GM18520 (cell line): ENCODE results near the gene XXYLT1.

Source experiments
- ATAC-seq: cut with Tn5 transposase; IDR thresholded peaks from one replicate; pipeline ENCODE4 v1.9.1; 2021; ENCODE audit not compliant: unreplicated experiment

Gene XXYLT1

DNA sequence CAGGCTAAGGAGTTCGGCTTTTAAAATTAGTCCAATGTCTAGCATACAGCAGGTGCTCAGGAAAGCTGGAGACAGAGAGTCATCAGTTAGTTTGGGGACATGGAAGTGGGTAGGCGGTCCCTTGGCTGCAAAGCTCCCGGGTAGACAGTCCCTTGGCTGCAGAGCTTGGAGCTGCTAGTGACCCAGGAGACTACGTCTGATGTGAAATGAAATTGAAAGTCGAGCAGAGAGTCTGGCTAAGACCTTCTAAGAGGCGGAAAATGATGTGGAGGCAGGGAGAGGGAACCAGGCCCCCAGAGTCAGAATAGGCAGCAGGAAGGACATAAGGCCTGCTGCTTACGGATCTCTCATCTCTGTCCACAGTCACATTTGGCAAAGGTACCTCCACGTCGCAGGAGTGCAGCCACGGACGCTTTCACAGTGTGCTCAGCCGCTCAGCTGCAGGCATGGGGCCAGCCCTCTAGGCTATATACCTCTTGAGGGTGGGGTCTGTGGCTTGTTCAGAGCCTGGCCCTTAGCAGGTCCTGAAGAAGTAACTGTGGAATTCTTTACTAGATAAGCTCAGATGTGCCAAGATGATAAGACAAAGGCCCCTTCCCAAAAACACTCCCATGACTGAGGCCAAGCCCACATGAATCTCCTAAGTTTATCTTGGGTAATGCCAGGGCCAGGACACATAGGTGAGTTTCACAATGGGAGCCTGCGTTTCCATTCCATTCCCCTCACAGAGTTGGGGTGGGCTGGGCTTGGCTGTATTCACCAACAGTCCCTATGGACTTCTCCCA is 131.7 kb downstream of the XXYLT1 start:
- ATAC-seq = no peak

DNA sequence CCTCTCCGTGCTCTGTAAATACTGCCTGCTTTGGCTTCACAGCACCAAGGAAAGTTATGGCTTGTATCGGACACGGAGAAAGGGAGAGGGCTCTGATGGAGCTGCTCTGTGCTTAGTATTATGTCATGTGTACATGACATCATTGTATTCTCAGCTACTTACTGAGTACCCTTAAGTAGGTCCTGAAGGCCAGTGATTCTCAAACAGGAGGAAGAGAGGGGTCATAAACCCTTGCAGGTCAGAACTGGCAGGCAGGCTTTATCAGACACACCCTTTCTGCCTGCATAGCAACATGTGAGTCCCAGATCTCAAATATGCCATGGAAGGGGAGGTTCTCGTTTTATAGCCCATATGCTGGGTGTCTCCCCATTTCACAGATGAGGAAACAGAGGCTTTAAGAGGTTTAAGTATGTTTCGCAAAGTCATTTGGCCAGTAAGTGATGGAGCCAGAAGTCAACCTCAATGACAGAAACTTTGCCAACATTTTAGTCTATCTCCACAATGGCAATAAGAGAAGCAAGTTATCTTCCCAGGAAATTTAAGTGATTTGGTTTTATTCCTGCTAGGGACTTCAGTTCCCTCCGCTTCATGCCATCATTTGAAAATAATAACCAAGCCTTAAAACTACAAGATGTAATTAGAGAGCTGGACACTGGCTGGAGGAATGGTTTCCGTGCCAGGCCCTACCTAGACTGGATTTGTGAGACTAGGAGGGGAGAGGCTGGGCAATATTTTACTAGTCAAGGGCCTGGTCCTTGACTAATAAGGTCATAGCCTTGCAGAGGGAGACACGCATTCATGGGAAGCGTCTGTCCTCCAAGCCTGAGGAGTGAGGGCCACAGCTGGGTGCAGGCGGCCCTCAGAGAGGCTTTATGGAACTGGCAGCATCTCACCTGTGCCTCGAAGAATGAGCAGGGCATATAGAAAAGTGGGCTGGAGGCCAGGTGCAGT is 133.0 kb downstream of the XXYLT1 start:
- no peak for ATAC-seq

DNA sequence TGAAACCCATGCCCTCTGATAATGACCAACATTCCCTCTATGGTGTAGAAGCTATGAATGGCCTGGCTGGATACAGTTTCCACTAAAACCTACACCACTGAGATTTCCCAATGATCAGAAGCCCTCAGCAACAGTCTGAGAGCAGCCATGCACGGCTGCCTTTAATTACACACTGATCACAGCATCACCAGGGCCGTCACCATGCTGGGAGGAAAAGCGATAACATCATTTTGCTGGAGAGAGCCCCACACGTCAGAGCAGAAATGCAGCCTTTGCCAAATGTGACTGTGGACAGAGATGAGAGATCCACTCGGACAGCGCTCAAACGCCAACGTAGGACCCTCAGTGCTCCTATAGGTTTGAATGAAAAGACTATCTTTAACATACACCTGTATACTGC is 135.0 kb downstream of the XXYLT1 start:
- ATAC-seq = no peak

DNA sequence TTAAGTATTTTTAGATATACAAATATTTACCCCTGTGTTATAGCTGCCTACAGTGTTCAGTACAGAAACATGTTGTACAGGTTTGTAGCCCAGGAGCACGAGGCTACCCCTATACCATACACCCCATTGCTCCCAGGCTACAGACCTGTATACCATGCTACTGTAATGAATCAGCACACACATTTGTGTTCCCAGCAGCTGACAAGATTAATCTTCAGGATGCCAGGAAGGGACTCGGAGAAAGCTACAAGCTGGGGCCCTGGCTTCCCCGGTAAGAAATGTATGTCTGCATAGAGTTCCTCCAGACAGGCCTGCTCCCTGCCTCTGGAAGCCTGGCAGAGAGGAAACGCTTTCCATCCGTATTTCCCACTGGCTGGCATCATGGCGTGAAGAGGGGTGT is 136.5 kb downstream of the XXYLT1 start:
- no peak for ATAC-seq

DNA sequence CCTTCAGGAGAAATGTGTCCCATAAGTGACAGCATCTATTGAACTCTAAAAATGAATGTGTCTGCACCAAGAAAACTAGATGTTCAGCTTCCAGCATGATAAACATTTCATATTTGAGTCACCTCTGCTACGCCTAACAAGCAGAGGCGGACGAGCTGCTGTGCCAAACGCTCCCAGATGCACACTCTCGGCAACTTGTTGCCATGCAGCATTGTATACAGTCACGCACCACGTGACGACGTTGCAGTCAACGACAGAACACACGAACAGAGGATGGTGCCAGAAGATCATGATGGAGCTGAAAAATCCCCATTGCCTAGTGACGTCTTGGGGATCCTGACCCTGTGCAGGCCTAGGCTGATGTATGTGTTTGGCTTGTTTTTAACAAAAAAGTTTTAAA is 137.5 kb downstream of the XXYLT1 start:
- ATAC-seq = peak; percentile 40

DNA sequence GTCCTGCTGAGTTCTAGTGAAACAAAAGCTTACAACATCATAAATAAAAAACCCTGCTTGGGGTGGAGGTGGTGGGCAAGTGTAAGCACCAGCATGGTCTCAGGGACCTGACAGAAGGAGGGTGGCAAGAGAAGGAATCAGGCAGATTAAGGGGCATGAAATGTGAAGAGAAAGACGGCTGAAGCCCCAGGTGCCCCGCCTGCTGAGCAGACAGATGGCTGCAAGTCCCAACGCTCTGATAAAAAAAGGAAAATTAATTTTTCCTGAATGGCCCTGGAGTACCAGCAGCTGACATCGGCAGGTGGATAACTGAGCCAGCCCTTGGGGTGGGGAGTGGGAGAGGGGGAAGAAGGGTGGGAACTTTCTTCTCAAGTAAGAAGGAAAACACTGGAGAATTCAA is 137.9 kb downstream of the XXYLT1 start:
- ATAC-seq = no peak

DNA sequence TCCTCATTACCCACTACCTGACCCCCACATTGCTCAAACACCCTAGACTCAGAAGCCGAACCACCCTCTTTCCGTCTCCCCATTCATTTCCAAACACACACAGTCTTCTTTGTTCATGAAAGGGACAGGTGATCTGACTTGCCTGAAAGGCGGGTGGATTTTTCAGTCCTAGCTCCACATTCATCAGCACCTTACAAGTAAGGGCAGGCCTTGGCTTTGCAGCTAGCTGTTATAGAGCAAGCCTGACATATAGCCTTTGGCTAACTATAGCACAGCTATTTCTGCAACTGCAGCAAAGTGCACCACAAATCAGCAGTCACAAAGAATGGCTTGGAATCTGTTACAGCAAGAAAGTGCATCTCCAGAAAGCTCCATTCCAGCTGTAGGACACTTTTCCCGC is 139.8 kb downstream of the XXYLT1 start:
- no peak for ATAC-seq

DNA sequence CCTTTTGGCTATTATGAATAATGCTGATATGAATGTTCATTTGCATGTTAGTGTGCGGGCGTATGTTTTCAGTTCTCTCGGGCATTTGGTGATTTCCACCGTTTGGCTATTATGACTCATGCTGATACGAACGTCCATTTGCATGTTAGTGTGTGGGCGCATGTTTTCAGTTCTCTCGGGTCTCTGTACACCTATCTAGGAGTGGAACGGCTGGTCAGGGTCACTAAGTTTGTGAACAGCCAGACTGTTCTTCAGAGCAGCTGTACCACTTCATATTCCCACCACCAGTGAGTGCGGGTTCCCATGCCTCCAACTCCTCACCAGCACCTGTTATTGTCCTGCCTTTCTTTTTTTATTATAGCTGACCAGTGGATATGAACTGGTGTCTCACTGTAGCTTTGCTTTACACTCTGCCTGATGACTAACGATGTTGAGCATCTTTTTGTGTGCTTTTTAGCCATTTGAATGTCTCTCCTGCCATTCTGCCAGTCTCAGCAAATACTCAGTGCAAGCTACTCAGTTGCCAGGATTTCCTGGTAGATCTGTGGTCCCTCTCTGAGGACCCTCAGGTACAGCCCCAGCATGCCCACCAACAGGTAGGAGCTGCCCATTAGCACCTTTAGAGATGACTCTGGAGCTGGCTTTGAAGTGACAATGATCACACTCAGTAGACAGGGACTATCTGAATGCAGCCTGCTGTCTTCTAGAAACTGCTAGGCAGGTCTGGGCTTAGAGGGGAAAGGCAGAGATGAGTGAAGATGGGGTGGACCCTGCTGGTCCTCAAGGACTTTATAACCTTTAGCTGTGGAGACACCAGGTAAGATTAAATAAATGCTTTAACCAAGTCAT is 141.1 kb downstream of the XXYLT1 start:
- ATAC-seq = peak; percentile 70

DNA sequence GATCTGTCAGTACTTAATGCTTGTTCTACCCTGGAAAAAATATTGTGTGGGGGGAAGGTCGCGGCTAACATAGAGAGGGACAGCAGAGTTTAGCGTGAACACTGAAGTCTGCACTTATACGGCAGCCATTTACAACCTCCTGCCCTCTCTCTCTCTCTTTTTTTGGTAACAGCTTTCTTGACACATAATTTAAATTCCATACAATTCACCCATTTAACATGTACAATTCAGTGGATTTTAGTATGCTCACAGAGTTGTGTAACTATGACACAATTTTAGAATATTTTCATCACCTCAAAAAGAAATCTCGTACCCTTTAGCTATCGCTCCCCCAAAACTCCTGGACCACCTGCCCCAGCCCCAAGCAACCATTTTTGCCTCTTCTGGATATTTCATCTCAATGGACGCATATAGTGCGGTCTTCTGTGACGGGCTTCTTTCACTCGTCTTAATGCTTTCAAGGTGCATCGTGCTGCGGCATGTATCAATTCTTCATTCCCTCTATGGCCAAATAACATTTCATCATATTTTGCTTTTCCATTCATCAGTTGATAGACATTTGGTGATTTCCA is 141.8 kb downstream of the XXYLT1 start:
- ATAC-seq = no peak

DNA sequence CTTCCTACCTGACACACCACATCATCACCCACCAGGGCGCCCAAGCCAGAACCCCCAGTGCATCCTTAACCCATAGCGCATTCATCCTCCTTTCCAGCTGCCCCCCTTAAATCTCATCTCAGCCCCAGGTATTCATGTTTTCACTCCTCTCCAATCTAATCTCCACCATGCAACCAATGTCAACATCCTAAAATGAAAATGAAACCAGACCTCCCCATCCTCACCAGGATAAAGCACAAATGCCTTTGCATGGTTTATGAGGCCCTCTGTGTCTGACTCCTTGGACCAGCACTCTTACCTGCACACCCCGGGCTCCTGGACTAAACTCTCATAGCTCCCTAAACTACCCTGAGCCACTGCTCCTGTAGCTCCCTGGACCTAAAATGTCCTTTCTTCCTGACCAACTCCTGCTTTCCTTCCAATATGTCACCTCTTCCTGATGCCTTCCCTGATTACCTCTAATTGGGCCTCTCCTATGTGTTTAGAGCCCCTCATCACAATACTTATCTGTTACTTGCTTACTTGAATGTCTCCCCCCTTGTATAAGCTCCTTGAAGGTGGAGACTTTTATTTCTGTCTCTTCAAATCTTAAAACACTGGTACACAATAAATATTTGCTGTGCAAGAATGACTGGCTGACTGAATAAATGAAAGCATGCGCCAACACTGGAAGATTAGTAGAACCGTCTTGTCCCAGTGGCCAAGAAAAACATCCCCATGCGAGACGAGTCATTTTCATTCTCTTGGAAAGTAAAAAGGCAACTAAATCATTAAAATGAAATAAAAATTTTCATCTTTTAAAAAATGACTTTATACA is 142.5 kb downstream of the XXYLT1 start:
- no peak for ATAC-seq

DNA sequence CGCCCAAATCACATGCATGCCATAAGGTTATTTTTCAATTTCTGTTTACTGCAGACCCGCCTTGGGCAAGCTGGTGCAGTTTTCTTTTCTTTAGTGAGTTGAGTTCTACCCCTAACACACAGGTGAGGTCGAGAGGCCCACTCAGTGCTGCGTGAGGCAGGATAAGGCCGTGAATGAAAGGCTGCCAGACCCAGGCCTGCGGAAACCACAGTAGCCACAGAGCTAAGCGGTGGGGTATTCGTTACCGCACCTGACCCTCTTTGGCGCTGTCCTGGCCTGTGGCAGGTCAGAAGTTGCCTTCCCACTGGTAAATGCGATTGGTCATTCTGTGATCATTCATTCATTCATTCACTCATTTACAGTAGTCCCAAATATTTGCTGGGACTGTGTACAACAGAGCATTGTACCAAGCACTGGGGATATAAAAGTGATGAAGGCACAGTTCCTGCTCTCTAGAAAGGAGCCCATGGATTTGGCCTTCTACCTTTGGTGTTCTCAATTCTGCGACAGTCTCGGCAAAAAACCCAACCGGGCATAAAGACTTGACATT is 144.8 kb downstream of the XXYLT1 start:
- no peak for ATAC-seq

DNA sequence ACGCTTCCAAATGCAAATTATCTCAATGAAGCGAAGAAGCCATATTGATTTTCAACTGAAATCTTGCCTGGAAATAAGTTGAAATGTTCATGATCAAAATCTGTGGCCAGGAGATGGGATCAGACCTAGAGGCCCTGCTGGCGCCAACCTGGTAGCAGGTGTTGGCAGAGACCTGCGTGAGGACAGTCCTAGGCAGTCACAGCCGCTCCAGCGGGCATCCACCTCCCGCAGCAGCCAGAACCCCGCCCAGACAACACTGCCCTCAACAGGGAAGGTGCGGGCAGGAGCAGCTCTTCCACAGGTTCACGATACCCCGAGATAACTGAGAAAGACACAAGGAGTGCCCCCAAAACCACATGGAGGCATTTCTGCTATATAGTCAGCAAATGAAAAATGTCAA is 145.3 kb downstream of the XXYLT1 start:
- ATAC-seq = no peak

DNA sequence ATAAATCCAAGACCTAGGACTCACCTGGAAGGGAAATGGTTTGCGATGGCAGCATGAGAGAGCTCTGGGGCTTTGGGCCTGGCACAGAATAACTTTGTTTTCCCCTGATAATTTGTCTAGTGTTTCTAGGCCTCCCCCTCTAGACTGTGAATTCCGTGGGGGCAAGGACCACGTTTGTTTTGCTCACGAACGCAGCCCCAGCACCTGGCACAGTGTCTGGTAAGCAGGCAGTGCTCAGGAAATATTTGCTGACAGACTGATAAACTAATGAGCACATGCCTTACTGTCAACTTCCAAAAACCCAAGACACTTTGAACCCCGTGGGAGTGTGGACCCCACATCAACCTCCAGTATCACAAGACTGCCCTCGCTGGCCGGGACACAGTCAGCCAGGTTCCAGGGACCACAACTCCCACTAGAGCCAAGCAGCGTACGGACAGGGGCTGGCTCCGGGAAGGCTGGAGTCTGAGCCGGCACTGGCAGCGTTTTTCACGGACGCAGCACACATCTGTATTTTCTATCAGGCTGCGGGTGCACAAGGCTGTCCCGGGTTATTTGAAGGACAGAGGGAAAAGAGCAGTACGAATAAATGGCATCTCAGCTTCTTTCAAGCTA is 146.5 kb downstream of the XXYLT1 start:
- no peak for ATAC-seq

DNA sequence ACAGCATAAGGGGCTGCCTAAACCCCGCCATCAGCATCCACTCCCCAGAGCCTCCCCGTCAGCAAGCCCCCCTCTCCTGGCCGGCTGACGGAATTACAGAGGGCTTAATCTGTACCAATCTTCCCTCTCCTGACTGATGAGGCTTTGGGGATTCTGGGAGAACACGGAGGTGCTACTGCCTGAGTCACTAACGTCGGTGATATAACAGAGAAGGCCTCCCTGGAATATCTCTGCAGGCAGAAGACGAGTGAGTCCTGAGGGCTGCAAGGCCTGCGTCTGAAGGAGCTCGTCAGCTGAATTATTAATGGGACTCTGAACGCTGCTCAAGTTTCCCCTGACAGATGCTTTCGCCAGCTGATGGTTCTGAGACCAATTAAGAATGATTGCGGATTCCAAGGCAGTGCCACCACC is 147.7 kb downstream of the XXYLT1 start:
- no peak for ATAC-seq

DNA sequence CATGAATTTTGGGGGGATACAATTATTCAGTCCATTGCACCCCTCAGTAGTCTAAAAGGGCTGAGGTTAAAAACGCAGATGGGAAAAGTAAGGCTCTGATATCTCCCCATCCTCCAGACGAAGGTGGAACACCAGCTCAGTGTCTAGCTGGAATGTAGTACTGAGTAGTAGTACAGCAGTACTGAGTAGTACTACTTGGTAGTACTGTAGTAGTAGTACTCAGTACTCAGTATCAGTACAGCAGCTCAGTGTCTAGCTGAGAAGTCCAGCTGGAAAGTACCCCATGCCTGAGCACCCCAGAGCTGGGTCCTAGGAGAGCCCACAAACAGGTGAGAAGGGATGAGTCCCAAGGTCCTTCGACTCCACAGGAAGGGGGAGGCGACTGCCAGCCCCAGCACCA is 148.7 kb downstream of the XXYLT1 start:
- no peak for ATAC-seq

DNA sequence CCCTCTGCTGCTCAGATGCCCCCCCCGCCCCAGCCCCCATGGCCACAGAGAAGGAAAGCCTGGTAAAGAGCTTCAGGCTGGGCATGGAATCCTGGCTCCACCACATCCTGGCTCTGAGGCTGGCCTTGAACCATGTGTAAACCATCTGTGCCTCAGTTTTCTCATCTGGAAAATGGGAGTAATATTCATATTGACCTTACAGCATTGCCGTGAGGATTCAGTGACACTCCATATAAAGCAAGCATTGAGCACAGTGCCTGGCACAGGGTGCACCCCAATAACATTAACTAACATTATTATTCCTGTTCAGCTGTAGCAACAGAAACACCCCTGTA is 150.7 kb downstream of the XXYLT1 start:
- no peak for ATAC-seq

DNA sequence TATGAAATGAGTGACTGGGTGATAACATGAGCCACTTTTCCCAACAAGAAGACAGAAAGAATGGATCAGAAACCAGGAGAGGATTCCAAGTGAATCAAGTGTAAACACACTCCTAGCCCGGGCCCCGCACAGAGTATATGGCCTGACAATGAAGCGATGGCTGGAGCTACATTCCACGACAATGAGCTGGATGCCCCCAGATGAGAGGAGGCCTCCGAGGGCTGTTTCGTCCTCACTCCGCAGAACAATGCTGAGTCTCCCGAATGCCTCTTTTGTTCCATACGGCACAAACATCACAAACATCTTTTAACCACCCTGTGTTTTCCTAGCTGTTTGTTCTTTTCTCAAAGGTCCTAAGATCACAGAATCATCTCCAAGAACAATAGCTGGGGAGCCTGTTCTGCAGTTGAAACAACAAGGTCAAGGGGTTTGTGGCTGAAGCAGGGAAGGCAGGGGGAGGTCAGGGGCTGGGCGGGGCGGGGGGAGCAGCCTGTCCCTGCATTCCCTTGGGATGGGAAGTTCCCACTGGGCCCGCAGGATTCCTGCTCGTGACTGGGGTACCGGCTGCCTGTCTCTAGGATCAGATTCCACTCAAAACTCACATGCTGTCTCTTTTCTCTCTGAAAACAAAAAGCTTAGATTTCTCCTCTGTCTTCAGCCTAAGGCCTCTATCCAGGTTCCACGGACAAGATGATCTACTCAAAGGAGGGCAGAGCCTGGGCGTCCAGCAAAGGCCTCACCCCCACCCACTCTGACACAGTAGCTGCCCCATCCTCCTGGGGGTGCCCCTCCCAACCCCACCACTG is 151.3 kb downstream of the XXYLT1 start:
- no peak for ATAC-seq

DNA sequence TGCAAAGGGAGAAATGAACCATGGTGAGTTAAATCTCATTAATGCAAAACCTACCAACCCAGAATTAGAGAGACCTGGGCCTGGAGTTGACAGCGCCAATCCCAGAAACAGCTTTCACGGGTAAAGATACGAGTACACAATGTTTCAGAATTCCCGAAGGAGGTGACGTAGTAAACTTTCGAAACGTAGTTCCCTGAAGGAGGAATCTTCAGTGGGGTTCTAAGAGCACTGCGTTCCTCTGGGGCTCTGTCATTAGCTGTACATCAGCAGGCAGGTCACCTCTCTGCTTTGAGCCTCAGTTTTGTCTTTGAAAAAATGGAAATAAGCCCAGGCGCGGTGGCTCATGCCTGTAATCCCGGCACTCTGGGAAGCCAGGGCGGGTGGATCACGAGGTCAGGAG is 152.3 kb downstream of the XXYLT1 start:
- ATAC-seq = no peak
